GM19193 (cell line): ENCODE results near the gene ARRDC5.

ENCODE experiments used
- POLR2A ChIP-seq: IDR thresholded peaks from 4 replicates; pipeline ENCODE4 v1.6.1; 2011; ENCODE audit not compliant: insufficient read depth, insufficient read length; ENCODE audit errors: extremely low read depth

Gene ARRDC5

GRCh38 chr19:4911786-4912672 is 9.3 kb upstream of the ARRDC5 start:
- TF ChIP-seq POLR2A, result no peak

- no peak for TF ChIP-seq POLR2A
Measured at GRCh38 chr19:4911314-4911713, 8.6 kb upstream of the ARRDC5 start.

GRCh38 chr19:4910594-4911281 is 8.0 kb upstream of the ARRDC5 start:
- TF ChIP-seq POLR2A, result no peak

- peak; percentile 19 for TF ChIP-seq POLR2A
Measured at GRCh38 chr19:4909897-4910593, 7.3 kb upstream of the ARRDC5 start.

- peak; percentile 74 for TF ChIP-seq POLR2A
Measured at GRCh38 chr19:4909156-4909896, 6.6 kb upstream of the ARRDC5 start, which contains the start of gene UHRF1. Gene UHRF1, plus strand, starts transcription at chr19:4909501. Its CDS starts 1,385 bp downstream, at chr19:4910886.

- TF ChIP-seq POLR2A, result no peak
Measured at GRCh38 chr19:4908781-4909155, 6.1 kb upstream of the ARRDC5 start.

GRCh38 chr19:4908360-4908759 is 5.7 kb upstream of the ARRDC5 start:
- no peak for TF ChIP-seq POLR2A

- no peak for TF ChIP-seq POLR2A
Measured at GRCh38 chr19:4906963-4907362, 4.3 kb upstream of the ARRDC5 start.

GRCh38 chr19:4904481-4904880 is 1.8 kb upstream of the ARRDC5 start:
- no peak for TF ChIP-seq POLR2A

- no peak for TF ChIP-seq POLR2A
Measured at GRCh38 chr19:4897146-4897545, 5.5 kb downstream of the ARRDC5 start.

GRCh38 chr19:4896372-4896771 is 6.3 kb downstream of the ARRDC5 start:
- no peak for TF ChIP-seq POLR2A

- no peak for TF ChIP-seq POLR2A
Measured at GRCh38 chr19:4891066-4891465, 11.6 kb downstream of the ARRDC5 start.

GRCh38 chr19:4889034-4889815 is 13.5 kb downstream of the ARRDC5 start:
- no peak for TF ChIP-seq POLR2A

- TF ChIP-seq POLR2A, result no peak
Measured at GRCh38 chr19:4879041-4879440, 23.7 kb downstream of the ARRDC5 start.
